Vagina (tissue), 2 donors: ENCODE results near the gene PCK1. TPM values are rescaled to one million over a fixed set of nuclear protein-coding genes. Genes with fewer than 3 reads are reported as not detected.

Source experiments
- DNase-seq, 2 donors: peaks; one replicate each; pipeline ENCODE4 v3.0.0-alpha.2; 2017; ENCODE audit errors: extremely low spot score in 2 of 2
- H3K27ac ChIP-seq: fragments of 200-600 bp; sonication (generic); one replicate; pipeline ENCODE4 v1.5.1; 2019
- H3K27me3 ChIP-seq: fragments of 200-600 bp; sonication (generic); one replicate; pipeline ENCODE4 v1.5.1; 2019
- H3K36me3 ChIP-seq, 2 donors: fragments of 200-600 bp; sonication (generic); one replicate each; pipeline ENCODE4 v1.5.1; 2017 to 2019
- H3K4me1 ChIP-seq: fragments of 200-600 bp; sonication (generic); one replicate; pipeline ENCODE4 v1.5.1; 2019
- H3K4me3 ChIP-seq, 2 donors: fragments of 200-600 bp; sonication (generic); 1 replicate in 1 of 2; 2 replicates in 1 of 2; pipeline ENCODE4 v1.5.1; 2016 to 2019
- H3K9me3 ChIP-seq: fragments of 200-600 bp; sonication (generic); one replicate; pipeline ENCODE4 v1.5.1; 2019
- POLR2A ChIP-seq, 2 donors: fragments of 450-650 bp; IDR thresholded peaks; one replicate each; pipeline ENCODE4 v1.6.1; 2017; ENCODE audit warnings: antibody characterized with exemption in 2 of 2, mild to moderate bottlenecking in 2 of 2, moderate library complexity in 2 of 2
- POLR2AphosphoS5 ChIP-seq, 2 donors: sonication (generic); formaldehyde crosslinking; IDR thresholded peaks; one replicate each; pipeline ENCODE4 v1.9.0; 2017; ENCODE audit warnings: antibody characterized with exemption in 2 of 2, mild to moderate bottlenecking in 2 of 2, low read depth in 1 of 2; ENCODE audit not compliant: insufficient read depth in 1 of 2
- intact Hi-C: fragments of 100-400 bp; cut with DNase I; formaldehyde crosslinking; loops from one replicate; pipeline ENCODE4 v1.15.1; 2023
- total RNA-seq: library from RNA; depleted of rRNA; stranded (reverse); fragments of >200 nt; gene quantifications from one replicate; pipeline ENCODE4 v1.2.3, GENCODE V29; 2016
- TF ChIP-seq, protein P1 (sequence below), 3 experiments: fragments of 450-650 bp in 2 of 3; fragments of 200-600 bp in 1 of 3; sonication (generic) in 1 of 3; IDR thresholded peaks; one replicate each; pipeline ENCODE4 v1.5.1; 2017 to 2019; ENCODE audit warnings: antibody characterized with exemption in 3 of 3, mild to moderate bottlenecking in 2 of 3, moderate library complexity in 2 of 3

PCK1 gene
- total RNA-seq, 1 donor from 2014 or later, result 13.0 TPM

DNA sequence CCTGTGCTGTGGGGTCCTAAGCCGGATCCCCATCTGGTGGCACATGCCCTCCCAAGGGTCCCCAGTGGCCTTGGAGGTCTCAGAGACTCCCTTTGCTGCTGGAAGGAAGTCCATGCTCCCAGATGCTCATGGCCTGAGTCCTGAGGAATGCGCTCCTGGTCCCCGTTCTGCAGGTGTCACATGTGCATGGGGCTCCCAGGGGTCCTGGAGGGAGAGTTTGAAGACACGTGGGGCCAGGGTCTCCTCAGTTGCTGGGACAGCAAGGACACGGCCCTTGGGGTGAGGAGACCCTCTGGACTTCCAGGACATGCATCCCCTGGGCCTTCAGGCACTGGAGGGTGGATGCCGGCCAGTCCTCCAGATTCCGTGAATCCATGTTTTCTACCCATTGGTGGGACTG lies 47.6 kb downstream of the PCK1 start:
- Histone ChIP-seq H3K27me3 (no peaks in the 10 kb centered on the region), H3K9me3 (no peaks in the 10 kb centered on the region), H3K27ac (no peak overlapping the region), H3K4me3 (no peak overlapping the region), H3K36me3 (no peaks in the 10 kb centered on the region), H3K4me1 (no peaks in the 10 kb centered on the region)
- intact Hi-C loops, result no loop called here
- TF ChIP-seq, protein P1, sequence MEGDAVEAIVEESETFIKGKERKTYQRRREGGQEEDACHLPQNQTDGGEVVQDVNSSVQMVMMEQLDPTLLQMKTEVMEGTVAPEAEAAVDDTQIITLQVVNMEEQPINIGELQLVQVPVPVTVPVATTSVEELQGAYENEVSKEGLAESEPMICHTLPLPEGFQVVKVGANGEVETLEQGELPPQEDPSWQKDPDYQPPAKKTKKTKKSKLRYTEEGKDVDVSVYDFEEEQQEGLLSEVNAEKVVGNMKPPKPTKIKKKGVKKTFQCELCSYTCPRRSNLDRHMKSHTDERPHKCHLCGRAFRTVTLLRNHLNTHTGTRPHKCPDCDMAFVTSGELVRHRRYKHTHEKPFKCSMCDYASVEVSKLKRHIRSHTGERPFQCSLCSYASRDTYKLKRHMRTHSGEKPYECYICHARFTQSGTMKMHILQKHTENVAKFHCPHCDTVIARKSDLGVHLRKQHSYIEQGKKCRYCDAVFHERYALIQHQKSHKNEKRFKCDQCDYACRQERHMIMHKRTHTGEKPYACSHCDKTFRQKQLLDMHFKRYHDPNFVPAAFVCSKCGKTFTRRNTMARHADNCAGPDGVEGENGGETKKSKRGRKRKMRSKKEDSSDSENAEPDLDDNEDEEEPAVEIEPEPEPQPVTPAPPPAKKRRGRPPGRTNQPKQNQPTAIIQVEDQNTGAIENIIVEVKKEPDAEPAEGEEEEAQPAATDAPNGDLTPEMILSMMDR (IDR thresholded peaks at IDR 0.05), result no peak
- TF ChIP-seq POLR2AphosphoS5 (IDR thresholded peaks at IDR 0.05; ENCODE audit: insufficient read depth in 1 of 2, low read depth in 1 of 2) (no peak), POLR2A (IDR thresholded peaks at IDR 0.05) (no peak)
- no peak for DNase-seq

DNA sequence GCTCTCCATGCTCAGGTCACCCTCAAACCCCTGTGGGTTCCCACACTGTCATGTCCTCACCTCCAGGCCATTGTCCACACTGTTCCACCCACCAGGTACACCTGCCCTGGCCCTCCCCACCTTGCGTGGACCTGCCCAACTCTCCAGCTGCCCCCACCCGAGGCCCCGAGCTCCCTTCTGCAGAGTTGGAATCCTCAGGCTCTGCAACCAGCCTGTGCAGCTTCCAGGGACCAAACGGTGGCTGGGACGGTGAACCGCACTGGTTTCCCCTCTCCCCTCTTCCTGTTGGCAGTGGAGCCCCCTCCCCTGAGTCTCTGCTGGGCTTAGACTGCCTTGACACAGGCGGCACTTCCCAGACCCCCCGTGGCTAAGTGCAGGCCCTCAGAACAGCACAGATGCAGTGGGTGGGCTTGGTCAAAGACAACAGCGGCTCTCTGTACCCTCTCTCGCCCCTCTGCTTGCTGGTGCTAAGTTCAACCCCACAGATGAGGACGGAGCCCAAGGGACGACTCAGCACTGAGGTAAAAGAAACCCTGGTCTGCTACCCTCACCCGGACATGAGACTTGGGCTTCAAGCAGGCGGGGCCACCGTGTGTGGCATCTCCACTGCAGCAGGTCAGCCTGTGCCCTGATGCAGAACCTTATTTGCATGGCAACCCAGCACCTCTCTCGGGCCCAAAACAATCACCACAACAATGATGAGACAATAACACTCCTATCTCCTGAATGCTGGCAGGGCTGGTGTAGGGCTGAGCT lies 48.4 kb downstream of the PCK1 start:
- no peak overlapping the region for H3K4me3 ChIP-seq
- H3K36me3 ChIP-seq, result no peaks in the 10 kb centered on the region
- DNase-seq, result no peak
- intact Hi-C loops, result no loop called here
- no peaks in the 10 kb centered on the region for H3K9me3 ChIP-seq
- TF ChIP-seq POLR2AphosphoS5 (IDR thresholded peaks at IDR 0.05; ENCODE audit: insufficient read depth in 1 of 2, low read depth in 1 of 2) (no peak), POLR2A (IDR thresholded peaks at IDR 0.05) (no peak)
- TF ChIP-seq, protein P1 (IDR thresholded peaks at IDR 0.05), result no peak
- no peaks in the 10 kb centered on the region for H3K4me1 ChIP-seq
- no peaks in the 10 kb centered on the region for H3K27me3 ChIP-seq
- H3K27ac ChIP-seq, result no peak overlapping the region

DNA sequence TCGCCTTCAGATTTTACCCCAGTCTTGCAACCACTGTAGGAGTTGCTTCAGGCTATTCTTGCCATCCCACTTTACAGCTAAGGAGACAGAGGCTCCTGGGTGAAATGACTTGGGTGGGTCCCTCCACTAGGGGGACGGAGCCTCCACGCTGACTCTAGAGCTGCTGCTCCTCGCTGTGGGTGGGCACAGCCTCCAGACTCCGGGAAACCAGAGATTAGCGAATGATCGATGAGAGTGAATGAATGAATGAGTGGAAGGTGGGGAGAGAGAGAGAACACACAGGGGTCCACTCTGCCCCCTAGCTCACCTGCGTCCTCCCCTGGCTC lies 48.9 kb downstream of the PCK1 start:
- Histone ChIP-seq H3K27me3 (no peaks in the 10 kb centered on the region), H3K4me3 (no peak overlapping the region), H3K4me1 (no peaks in the 10 kb centered on the region), H3K36me3 (no peaks in the 10 kb centered on the region), H3K9me3 (no peaks in the 10 kb centered on the region), H3K27ac (no peak overlapping the region)
- no peak for DNase-seq
- TF ChIP-seq, protein P1 (IDR thresholded peaks at IDR 0.05), result no peak
- TF ChIP-seq POLR2A (IDR thresholded peaks at IDR 0.05) (no peak), POLR2AphosphoS5 (IDR thresholded peaks at IDR 0.05; ENCODE audit: insufficient read depth in 1 of 2, low read depth in 1 of 2) (no peak)
- intact Hi-C loops, result no loop called here

DNA sequence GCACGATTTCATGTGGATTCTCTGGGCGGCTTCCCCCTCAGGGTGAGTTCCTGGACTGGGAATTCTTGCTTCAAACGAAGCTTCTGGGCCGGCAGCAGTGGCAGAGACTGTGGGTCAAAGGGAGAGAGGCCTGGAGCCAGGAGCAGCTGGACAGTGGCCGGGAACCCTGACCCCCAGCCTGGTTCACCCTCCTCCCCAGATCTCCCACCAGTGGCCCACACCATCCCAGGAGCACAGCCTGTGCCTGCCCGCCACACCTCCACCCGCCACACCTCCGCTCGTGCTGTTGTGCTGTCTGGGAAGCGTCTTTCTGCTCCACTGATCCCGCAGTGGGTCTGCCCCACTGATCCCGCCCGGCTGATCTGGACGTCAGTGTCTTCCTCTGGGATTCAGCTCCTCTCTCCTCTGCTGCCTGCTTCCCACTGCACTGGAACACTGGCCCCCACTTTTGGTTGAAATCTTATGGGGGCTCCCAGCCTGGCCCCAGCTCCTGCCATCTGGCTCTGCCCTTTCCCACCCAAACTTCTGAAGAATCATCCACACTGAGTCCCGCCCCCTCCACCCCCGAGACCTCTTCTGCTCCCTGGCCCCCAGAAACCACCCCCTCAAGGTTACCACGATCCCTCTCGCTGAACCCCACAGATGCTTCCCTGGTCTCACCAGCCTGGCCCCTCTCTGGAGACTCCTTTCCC lies 49.5 kb downstream of the PCK1 start:
- DNase-seq, result no peak
- intact Hi-C loops, result no loop called here

More for the DNA sequence above, 49.5 kb downstream of the PCK1 start:
- Histone ChIP-seq H3K4me1 (no peaks in the 10 kb centered on the region), H3K9me3 (no peaks in the 10 kb centered on the region), H3K36me3 (no peaks in the 10 kb centered on the region), H3K27me3 (no peaks in the 10 kb centered on the region), H3K27ac (no peak overlapping the region), H3K4me3 (no peak overlapping the region)
- TF ChIP-seq, protein P1 (IDR thresholded peaks at IDR 0.05), result no peak
- no peak for TF ChIP-seq POLR2A (IDR thresholded peaks at IDR 0.05)
- TF ChIP-seq POLR2AphosphoS5 (IDR thresholded peaks at IDR 0.05; ENCODE audit: insufficient read depth in 1 of 2, low read depth in 1 of 2), result no peak
